Spleen (tissue), 11 donors: ENCODE results near the gene MEIS2. TPM values are rescaled to one million over a fixed set of nuclear protein-coding genes. Genes with fewer than 3 reads are reported as not detected.

Experiments
- DNase-seq: peaks from one replicate; pipeline ENCODE4 v3.0.0-alpha.2; 2020
- H3K27ac ChIP-seq, 8 donors: fragments of 200-600 bp; sonication (generic) in 7 of 8; 1 replicate in 4 of 8; 2 replicates in 4 of 8; pipeline versions ENCODE4 v1.5.0 to v1.8.0; 2016 to 2021; ENCODE audit warnings: inconsistent platforms in 4 of 8, mild to moderate bottlenecking in 4 of 8, moderate library complexity in 1 of 8
- H3K27me3 ChIP-seq, 7 donors: fragments of 200-600 bp; sonication (generic) in 6 of 7; replicated peaks in 1 of 7; 1 replicate in 4 of 7; 2 replicates in 3 of 7; pipeline versions ENCODE4 v1.5.0 to v1.8.0; 2016 to 2021; ENCODE audit warnings: inconsistent platforms in 3 of 7, mild to moderate bottlenecking in 1 of 7
- H3K36me3 ChIP-seq, 6 donors: fragments of 200-600 bp; sonication (generic) in 5 of 6; 1 replicate in 4 of 6; 2 replicates in 2 of 6; pipeline versions ENCODE4 v1.5.0 to v1.8.0; 2016 to 2021; ENCODE audit warnings: inconsistent platforms in 2 of 6
- H3K4me1 ChIP-seq, 6 donors: fragments of 200-600 bp; sonication (generic) in 5 of 6; 1 replicate in 3 of 6; 2 replicates in 3 of 6; pipeline versions ENCODE4 v1.5.0 to v1.8.0; 2016 to 2021; ENCODE audit warnings: inconsistent platforms in 3 of 6
- H3K4me3 ChIP-seq, 8 donors: fragments of 200-600 bp; sonication (generic) in 7 of 8; 1 replicate in 4 of 8; 2 replicates in 4 of 8; pipeline versions ENCODE4 v1.5.0 to v1.8.0; 2016 to 2021; ENCODE audit warnings: inconsistent platforms in 4 of 8, mild to moderate bottlenecking in 4 of 8, moderate library complexity in 2 of 8
- H3K9me3 ChIP-seq, 8 donors: fragments of 200-600 bp; sonication (generic) in 7 of 8; 1 replicate in 4 of 8; 2 replicates in 4 of 8; pipeline versions ENCODE4 v1.5.0 to v1.8.0; 2016 to 2021; ENCODE audit warnings: inconsistent platforms in 4 of 8
- POLR2A ChIP-seq, 3 donors: fragments of 450-650 bp; IDR thresholded peaks; one replicate each; pipeline ENCODE4 v1.5.1; 2017; ENCODE audit warnings: antibody characterized with exemption in 3 of 3, mild to moderate bottlenecking in 1 of 3
- POLR2AphosphoS5 ChIP-seq, 3 donors: sonication (generic); formaldehyde crosslinking; IDR thresholded peaks; one replicate each; pipeline ENCODE4 v1.5.1; 2017; ENCODE audit warnings: antibody characterized with exemption in 3 of 3
- WGBS, 5 donors: extraction: QIAGEN DNeasy Blood & Tissue Kit in 3 of 5; methylation state at CpG; one replicate each; pipeline versions ENCODE4 v1.1.5 to v1.1.7; 2013 to 2018; 5-methylcytosine and 5-hydroxymethylcytosine counted together
- intact Hi-C: fragments of 100-400 bp; cut with DNase I; formaldehyde crosslinking; loops from one replicate; pipeline ENCODE4 v1.15.0; 2023; ENCODE audit warnings: low total_unique reads
- polyA plus RNA-seq, 3 donors: library from polyadenylated mRNA; stranded (reverse); fragments of 200-250 nt; gene quantifications; one replicate each; pipeline ENCODE4 v1.2.1, GENCODE V29; 2013
- total RNA-seq, 7 donors: library from RNA; depleted of rRNA in 3 of 7; stranded (reverse); fragments of >200 nt in 3 of 7; fragmentation: NEBNext Ultra II Directional in 4 of 7; extraction: Animal tissue kit (Norgen Biotek cat#: 25700) in 4 of 7; gene quantifications; one replicate each; pipeline versions ENCODE4 v1.1.0 to v1.2.1, GENCODE V29; 2016 to 2021
- TF ChIP-seq, protein P1 (sequence below), 11 experiments: fragments of 200-600 bp in 7 of 11; fragments of 450-650 bp in 4 of 11; sonication (generic) in 4 of 11; IDR thresholded peaks in 8 of 11; conservative IDR thresholded peaks in 3 of 11; 1 replicate in 7 of 11; 2 replicates in 4 of 11; pipeline versions ENCODE4 v1.4.0 to v1.8.0; 2016 to 2021; ENCODE audit warnings: antibody characterized with exemption in 11 of 11, inconsistent platforms in 4 of 11, mild to moderate bottlenecking in 1 of 11
- donor health status: healthy with polysubstance abuse.
- donor health status: DM: no; HTN: no; CAD: no; lungs with moderate emphysema.
- donor health status: DM: no; HTN: no; CAD: no.
- donor health status: Bipolar disorder and iron deficiency.
- donor health status: healthy.
- donor health status: DM: no; HTN: no; CAD: no.
- donor health status: DM: yes; HTN: yes; CAD: no.

MEIS2 gene
- total and polyA plus RNA-seq, 10 donors: 2.6 to 57.2 (median 23.5) TPM

DNA sequence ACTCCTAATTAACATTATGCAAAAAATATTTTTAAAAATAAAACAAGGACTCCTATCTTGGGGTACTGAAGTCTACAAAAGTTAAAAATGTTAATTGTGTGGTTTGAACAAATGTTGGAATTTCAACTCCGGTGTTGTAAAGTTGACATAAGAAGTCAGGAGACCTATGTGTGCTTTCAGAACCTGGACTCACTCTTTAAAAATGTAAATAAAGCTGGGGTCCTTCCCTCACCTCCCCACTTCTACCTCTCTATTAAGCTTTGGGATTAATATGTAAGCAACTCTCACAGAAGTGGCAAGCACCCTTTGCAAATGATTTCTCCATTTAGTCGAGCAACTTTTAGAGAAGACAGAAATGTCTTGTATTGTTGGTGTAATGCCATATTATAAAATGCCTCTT, 11.9 kb downstream of the MEIS2 start:
- no peak for DNase-seq
- H3K27ac ChIP-seq: no peak overlapping the region
- peaks cover 0 to 17% (median 7%) of the 10 kb centered on the region in 6 donors for H3K4me1 ChIP-seq
- 85 to 93% (median 91%) methylated on average over 2 of the region's 2 CpGs for WGBS, 5 donors
- H3K9me3 ChIP-seq: no peaks in the 10 kb centered on the region
- H3K4me3 ChIP-seq: no peak overlapping the region
- TF ChIP-seq, protein P1, sequence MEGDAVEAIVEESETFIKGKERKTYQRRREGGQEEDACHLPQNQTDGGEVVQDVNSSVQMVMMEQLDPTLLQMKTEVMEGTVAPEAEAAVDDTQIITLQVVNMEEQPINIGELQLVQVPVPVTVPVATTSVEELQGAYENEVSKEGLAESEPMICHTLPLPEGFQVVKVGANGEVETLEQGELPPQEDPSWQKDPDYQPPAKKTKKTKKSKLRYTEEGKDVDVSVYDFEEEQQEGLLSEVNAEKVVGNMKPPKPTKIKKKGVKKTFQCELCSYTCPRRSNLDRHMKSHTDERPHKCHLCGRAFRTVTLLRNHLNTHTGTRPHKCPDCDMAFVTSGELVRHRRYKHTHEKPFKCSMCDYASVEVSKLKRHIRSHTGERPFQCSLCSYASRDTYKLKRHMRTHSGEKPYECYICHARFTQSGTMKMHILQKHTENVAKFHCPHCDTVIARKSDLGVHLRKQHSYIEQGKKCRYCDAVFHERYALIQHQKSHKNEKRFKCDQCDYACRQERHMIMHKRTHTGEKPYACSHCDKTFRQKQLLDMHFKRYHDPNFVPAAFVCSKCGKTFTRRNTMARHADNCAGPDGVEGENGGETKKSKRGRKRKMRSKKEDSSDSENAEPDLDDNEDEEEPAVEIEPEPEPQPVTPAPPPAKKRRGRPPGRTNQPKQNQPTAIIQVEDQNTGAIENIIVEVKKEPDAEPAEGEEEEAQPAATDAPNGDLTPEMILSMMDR (IDR thresholded peaks at IDR 0.05 in 8 of 11, conservative IDR thresholded peaks at IDR 0.05 in 3 of 11): no peak
- intact Hi-C loops: no loop called here
- peaks cover 0 to 8% (median 0%) of the 10 kb centered on the region in 7 donors for H3K27me3 ChIP-seq
- H3K36me3 ChIP-seq: no peaks in the 10 kb centered on the region

DNA sequence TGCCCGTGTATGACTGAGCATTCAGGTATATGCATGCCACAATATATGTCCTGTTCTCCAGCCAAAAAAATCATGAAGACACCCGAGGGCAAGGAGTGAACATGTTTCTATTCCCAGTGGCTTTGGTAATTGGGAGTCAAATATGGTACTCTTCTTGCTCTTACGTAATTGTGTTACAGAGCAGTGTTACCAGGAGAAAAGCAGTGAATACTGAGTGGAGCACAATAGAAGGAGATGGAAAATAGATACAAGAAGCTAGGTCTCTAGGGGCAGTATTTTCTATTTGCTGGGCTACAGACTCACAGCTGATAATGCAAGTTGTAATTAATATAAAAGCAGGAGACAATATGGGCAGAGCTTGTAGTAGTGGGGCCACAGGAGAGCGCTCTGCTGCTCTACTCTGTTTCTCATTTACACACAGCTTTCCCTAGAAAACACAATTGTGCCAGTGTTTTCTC, 13.2 kb downstream of the MEIS2 start:
- WGBS, 5 donors: 75 to 89% (median 87%) methylated on average over 4 of the region's 4 CpGs
- Histone ChIP-seq H3K27me3 (no peaks in the 10 kb centered on the region), H3K9me3 (no peaks in the 10 kb centered on the region), H3K4me1 (peaks cover 0 to 7% (median 3%) of the 10 kb centered on the region in 6 donors), H3K36me3 (peaks cover 0 to 7% (median 0%) of the 10 kb centered on the region in 6 donors), H3K27ac (no peak overlapping the region), H3K4me3 (no peak overlapping the region)
- TF ChIP-seq, protein P1 (IDR thresholded peaks at IDR 0.05 in 8 of 11, conservative IDR thresholded peaks at IDR 0.05 in 3 of 11): no peak
- TF ChIP-seq POLR2AphosphoS5 (IDR thresholded peaks at IDR 0.05) (no peak), POLR2A (IDR thresholded peaks at IDR 0.05) (no peak)
- intact Hi-C loops: no loop called here
- DNase-seq: no peak

DNA sequence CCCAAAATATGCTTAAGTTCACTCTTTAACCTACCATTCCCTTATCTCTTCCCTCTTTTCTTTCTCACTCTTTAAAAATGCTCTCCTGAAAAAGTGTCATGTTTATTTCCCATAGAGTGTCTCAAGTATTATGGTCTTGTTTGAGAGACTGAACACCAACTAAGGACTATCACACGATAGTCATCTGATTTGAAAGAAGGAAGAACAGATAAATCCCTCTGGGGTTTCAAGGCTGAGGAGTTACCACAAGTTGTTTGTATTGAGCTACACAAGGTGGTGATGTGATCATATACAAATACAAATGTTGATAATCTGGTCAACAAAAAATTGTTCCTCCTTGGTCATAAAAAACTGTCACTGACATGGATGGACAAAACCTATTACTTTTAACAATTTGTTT, 13.8 kb downstream of the MEIS2 start:
- H3K36me3 ChIP-seq: peaks cover 0 to 12% (median 0%) of the 10 kb centered on the region in 6 donors
- TF ChIP-seq, protein P1 (IDR thresholded peaks at IDR 0.05 in 8 of 11, conservative IDR thresholded peaks at IDR 0.05 in 3 of 11): no peak
- intact Hi-C loops: no loop called here
- DNase-seq: no peak
- peak overlapping the region in 2 of 8 donors; percentile 3 to 30 for H3K27ac ChIP-seq
- H3K9me3 ChIP-seq: no peaks in the 10 kb centered on the region
- peaks cover 0 to 4% (median 0%) of the 10 kb centered on the region in 6 donors for H3K4me1 ChIP-seq
- no peaks in the 10 kb centered on the region for H3K27me3 ChIP-seq
- 59 to 78% (median 70%) methylated on average over 1 of the region's 1 CpG for WGBS, 5 donors
- H3K4me3 ChIP-seq: no peak overlapping the region

DNA sequence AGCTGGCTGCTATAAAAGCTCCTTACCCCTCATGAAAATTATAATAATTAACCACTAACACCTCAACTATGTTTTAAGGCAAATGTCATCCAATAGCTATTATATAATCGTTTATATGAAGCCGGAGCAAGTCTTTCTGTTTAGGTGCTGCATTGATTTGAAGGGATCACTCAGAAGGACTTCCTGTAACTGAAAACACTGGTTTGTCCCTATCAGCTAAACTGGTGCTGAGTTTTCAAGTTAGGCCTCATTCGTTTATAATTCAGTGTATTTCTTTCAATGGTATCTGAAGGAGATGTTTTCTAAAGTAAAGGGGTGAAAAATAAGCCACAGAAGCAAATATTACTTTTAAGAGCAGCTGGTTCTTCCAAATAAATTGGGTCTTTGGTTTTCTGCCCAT, 14.2 kb downstream of the MEIS2 start:
- Histone ChIP-seq H3K27ac (peak overlapping the region in 2 of 8 donors; percentile 3 to 30), H3K4me3 (no peak overlapping the region), H3K27me3 (no peaks in the 10 kb centered on the region), H3K4me1 (peaks cover 0 to 4% (median 0%) of the 10 kb centered on the region in 6 donors), H3K36me3 (peaks cover 0 to 12% (median 0%) of the 10 kb centered on the region in 6 donors), H3K9me3 (no peaks in the 10 kb centered on the region)
- DNase-seq: no peak
- 52 to 70% (median 67%) methylated on average over 3 of the region's 3 CpGs for WGBS, 5 donors
- TF ChIP-seq POLR2A (IDR thresholded peaks at IDR 0.05) (no peak), POLR2AphosphoS5 (IDR thresholded peaks at IDR 0.05) (no peak)
- TF ChIP-seq, protein P1 (IDR thresholded peaks at IDR 0.05 in 8 of 11, conservative IDR thresholded peaks at IDR 0.05 in 3 of 11): no peak
- intact Hi-C loops: no loop called here
